AG04450 (cell line): ENCODE measurements around the gene EAF1. TPM values are rescaled to one million over a fixed set of nuclear protein-coding genes. Genes with fewer than 3 reads are reported as not detected.

Experiments used
- CTCF ChIA-PET: fragments of 300-600, 350-600 bp; formaldehyde crosslinking; extraction: SDS; loops from one replicate; lab custom pipeline; 2022; ENCODE audit warnings: antibody characterized with exemption, inconsistent platforms; lab: Charles Lee
- POLR2A ChIA-PET: fragments of 350-600 bp; formaldehyde crosslinking; extraction: SDS; loops from one replicate; lab custom pipeline; 2021; ENCODE audit warnings: antibody characterized with exemption, inconsistent platforms; lab: Yijun Ruan, JAX
- DNase-seq: peaks from one replicate; pipeline ENCODE4 v3.0.0-alpha.2; 2011; ENCODE audit warnings: low read depth, low spot score
- H3K27ac ChIP-seq: one replicate; pipeline ENCODE4 v1.5.1; 2012; ENCODE audit warnings: low read depth, low read length, control low read depth
- H3K27me3 ChIP-seq: one replicate; pipeline ENCODE4 v1.6.0; 2012; ENCODE audit warnings: low read length; ENCODE audit not compliant: control insufficient read depth, insufficient read depth
- H3K4me3 ChIP-seq: 2 replicates; pipeline ENCODE4 v1.5.1; 2011; ENCODE audit warnings: mild to moderate bottlenecking, low read depth, low read length, control low read depth
- H3K9me3 ChIP-seq: 2 replicates; pipeline ENCODE4 v1.5.1; 2012; ENCODE audit warnings: low read length; ENCODE audit not compliant: control insufficient read depth, insufficient read depth
- polyA plus RNA-seq: library from polyadenylated mRNA; depleted of rRNA; stranded (reverse); fragments of >200 nt; gene quantifications from 2 replicates; pipeline ENCODE4 v1.2.3, GENCODE V29; 2011
- TF ChIP-seq, protein P1 (sequence below): IDR thresholded peaks from 2 replicates; pipeline ENCODE4 v1.5.1; 2011; ENCODE audit warnings: low read depth, low read length, control low read depth, inconsistent platforms

Gene EAF1
- polyA plus RNA-seq, 1 experiment: 11.0 TPM

DNA sequence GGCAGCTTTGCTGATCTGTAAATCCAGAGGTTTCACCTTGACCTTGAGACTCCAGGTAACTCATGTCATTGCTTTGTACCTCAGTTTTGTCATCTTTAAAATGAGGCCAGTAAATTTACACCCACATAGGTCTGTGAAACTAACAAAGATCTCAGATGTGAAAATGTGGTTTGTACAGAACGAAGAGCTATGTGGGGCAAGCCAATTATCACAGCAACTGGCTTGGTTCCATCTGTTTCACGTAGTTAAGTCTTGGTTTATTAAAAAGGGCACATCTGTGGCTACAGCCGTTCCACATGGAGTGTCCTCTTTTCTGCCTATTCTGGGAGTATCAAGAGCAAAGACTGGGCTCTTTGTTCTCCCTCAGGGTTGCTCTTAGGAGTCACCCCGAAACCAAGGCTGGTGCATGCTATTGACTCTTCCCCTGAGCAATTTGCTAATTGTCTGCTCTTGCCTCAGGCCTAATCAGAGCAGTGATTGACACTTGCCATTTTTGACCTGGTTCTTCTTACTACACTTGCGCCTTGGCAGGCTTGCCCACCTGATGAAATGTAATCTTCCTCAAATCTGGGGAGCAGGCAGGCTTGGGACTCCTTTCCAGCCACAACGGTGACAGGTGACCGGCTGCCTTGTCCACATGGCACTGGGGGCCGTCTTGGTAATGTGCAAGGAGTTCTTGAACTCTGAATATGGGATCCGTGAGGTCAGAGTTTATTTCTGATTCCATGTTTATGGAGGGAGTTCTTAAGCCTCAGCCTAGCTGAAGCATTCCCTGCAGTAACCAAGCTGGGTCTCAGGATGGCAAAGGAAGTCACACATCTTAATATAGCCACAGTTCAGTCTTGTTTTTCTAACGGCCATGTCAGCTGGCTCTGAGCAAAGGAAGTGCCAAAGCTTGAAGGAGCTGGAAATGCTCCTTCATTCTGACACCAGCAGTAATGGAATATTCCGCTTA lies 40.1 kb downstream of the EAF1 start:
- no peak overlapping the region for H3K4me3 ChIP-seq
- CTCF ChIA-PET: interaction anchor here (1.5 to 2.3 kb wide), 2 partner anchors 89 to 200 kb away, joined by 4 to 6 read pairs; no protein-coding TSS in a partner anchor
- POLR2A ChIA-PET: no interaction called here
- no peak for DNase-seq
- H3K27ac ChIP-seq: no peak overlapping the region
- no peaks in the 10 kb centered on the region for H3K9me3 ChIP-seq
- TF ChIP-seq, protein P1, sequence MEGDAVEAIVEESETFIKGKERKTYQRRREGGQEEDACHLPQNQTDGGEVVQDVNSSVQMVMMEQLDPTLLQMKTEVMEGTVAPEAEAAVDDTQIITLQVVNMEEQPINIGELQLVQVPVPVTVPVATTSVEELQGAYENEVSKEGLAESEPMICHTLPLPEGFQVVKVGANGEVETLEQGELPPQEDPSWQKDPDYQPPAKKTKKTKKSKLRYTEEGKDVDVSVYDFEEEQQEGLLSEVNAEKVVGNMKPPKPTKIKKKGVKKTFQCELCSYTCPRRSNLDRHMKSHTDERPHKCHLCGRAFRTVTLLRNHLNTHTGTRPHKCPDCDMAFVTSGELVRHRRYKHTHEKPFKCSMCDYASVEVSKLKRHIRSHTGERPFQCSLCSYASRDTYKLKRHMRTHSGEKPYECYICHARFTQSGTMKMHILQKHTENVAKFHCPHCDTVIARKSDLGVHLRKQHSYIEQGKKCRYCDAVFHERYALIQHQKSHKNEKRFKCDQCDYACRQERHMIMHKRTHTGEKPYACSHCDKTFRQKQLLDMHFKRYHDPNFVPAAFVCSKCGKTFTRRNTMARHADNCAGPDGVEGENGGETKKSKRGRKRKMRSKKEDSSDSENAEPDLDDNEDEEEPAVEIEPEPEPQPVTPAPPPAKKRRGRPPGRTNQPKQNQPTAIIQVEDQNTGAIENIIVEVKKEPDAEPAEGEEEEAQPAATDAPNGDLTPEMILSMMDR: no peak
- peaks cover 2% of the 10 kb centered on the region for H3K27me3 ChIP-seq

DNA sequence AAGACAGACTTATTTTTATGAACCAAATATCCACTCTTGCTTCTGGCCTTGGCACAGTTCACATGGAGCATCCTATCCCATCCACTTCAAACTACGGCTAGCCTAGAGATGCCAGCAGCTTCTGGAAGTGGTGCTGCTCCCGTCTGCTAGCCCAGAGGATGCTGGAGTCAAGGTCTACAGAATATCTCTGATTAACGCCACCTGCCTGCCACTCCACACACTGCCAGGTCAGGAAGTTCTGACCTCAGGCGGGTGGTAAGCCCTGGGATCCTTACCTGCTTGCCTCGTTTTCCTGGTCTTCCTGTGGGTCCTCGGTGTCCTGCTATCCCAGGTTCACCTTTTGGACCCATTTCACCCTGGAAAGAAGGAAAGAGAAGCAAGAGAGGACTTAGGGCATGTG lies 42.9 kb downstream of the EAF1 start:
- peaks cover 4% of the 10 kb centered on the region for H3K27me3 ChIP-seq
- no peak for DNase-seq
- TF ChIP-seq, protein P1: no peak
- no peak overlapping the region for H3K4me3 ChIP-seq
- ChIA-PET CTCF (interaction anchor here (1.3 kb wide), 1 partner anchor 353 kb away, joined by 4 read pairs; no protein-coding TSS in a partner anchor), POLR2A (no interaction called here)
- H3K9me3 ChIP-seq: no peaks in the 10 kb centered on the region
- H3K27ac ChIP-seq: no peak overlapping the region

GRCh38 chr3:15470849-15471248 lies 43.5 kb downstream of the EAF1 start:
- CTCF ChIA-PET: no interaction called here
- DNase-seq: no peak

DNA sequence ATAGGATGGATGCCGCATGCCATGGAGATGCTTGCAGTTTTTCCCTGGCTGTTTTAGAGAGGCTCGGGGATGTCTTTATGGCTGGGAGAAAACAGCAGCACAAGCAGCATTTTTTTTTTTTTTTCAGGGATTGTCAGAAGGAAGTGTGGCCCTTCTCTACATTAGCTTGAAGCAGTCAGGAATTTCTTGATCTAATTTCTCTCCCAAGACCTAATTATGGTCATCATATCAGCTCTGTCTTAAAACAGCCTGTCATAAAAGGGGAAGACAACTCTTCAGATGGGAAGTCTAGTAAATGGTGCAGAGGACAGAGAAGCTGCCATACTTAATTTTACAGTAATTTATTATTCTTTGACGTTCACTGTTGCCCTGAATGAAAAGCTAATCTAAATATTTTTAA lies 44.5 kb downstream of the EAF1 start:
- DNase-seq: no peak
- ChIA-PET CTCF (no interaction called here), POLR2A (no interaction called here)
- no peak overlapping the region for H3K27ac ChIP-seq
- H3K9me3 ChIP-seq: no peaks in the 10 kb centered on the region
- TF ChIP-seq, protein P1: no peak
- no peak overlapping the region for H3K4me3 ChIP-seq
- peaks cover 6% of the 10 kb centered on the region for H3K27me3 ChIP-seq

More at GRCh38 chr3:15470849-15471248, 43.5 kb downstream of the EAF1 start:
- Histone ChIP-seq H3K9me3 (no peaks in the 10 kb centered on the region), H3K27ac (no peak overlapping the region), H3K4me3 (no peak overlapping the region), H3K27me3 (peaks cover 6% of the 10 kb centered on the region)
- TF ChIP-seq, protein P1: no peak
- POLR2A ChIA-PET: no interaction called here

DNA sequence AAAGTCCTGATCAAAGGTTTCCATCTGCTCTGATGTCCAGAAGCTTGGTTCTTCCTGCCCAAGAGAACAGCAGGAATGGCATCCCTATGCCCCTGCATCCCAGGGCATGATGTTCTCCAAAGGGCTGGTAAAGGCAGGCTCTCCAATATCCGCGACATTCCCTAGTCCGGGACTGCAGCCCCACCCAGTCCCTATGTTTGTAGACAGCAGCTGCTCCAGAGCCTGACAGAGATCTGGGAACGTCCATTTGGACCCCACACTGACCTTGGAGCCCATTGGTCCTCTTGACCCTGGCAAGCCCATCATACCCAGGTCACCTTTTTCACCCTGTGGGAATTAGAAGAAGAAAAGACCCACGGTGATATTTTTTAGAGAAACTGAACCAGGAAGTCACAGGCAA lies 47.8 kb downstream of the EAF1 start:
- H3K9me3 ChIP-seq: no peaks in the 10 kb centered on the region
- H3K4me3 ChIP-seq: no peak overlapping the region
- CTCF ChIA-PET: no interaction called here
- H3K27ac ChIP-seq: no peak overlapping the region
- peaks cover 5% of the 10 kb centered on the region for H3K27me3 ChIP-seq
- POLR2A ChIA-PET: no interaction called here
- TF ChIP-seq, protein P1: no peak
- DNase-seq: no peak
